ENCODE results near the gene ETAA1. TPM values are rescaled to one million over a fixed set of nuclear protein-coding genes. Genes with fewer than 3 reads are reported as not detected.

ETAA1 gene
- total and polyA plus RNA-seq, 2 of the 13 experiments (the other 11 are each of a cell fraction or from before 2014, with no cell fraction given), result 9.1 to 16.2 TPM

DNA sequence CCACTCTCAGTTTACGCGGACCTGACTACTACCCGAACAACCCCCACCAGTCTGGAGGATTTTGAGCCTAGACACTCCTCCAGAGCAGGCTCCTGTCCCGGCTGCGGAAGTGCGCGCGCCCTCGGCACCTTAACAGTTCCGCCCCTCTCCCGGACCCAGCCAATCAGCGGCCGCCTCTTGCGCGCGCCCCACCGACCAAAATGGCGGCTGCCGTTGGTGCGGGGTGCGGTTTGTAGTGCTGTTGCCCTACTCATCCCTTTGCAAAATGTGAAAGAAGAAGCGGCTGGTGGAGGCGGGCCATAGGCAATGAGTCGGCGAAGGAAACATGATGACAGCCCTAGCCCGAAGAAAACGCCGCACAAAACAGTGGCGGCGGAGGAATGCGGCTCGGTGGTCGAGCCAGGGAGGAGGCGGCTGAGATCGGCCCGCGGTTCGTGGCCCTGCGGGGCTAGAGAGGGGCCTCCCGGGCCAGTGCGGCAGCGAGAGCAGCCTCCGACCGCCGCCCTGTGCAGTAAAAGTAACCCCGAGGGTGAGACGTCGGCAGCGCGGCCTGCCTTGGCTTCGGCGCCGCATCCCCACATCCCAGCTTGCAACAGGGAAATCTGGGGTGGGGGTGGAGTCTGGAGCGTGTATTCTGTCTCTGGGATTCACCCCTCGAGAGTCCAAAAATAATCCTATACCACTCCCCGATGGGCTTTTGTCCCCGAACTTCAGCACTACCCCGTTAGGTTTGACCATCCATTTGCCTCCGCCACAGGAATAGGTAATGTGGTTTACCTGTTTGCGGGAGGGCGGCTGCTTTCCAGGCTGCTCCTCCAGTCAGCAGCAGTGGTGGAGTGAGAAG, at the start of gene ETAA1 (continued):
- TF ChIP-seq LCORL (IDR thresholded peaks at IDR 0.05) (no peak), LCORL (CRISPR knock-in tag; IDR thresholded peaks at IDR 0.05) (peak; percentile 47; the same call in 1 of the 2 replicates), KDM3A (CRISPR knock-in tag; IDR thresholded peaks at IDR 0.05; ENCODE audit: low read depth) (no peak), ZNF430 (CRISPR knock-in tag; IDR thresholded peaks at IDR 0.05) (no peak), TFE3 (CRISPR knock-in tag; IDR thresholded peaks at IDR 0.05) (no peak), BATF2 (CRISPR knock-in tag; IDR thresholded peaks at IDR 0.05) (no peak), TARDBP (CRISPR knock-in tag; IDR thresholded peaks at IDR 0.05) (no peak), ZSCAN25 (CRISPR knock-in tag; IDR thresholded peaks at IDR 0.05) (no peak), HMG20A (CRISPR knock-in tag; IDR thresholded peaks at IDR 0.05; ENCODE audit: borderline replicate concordance) (no peak), ZNF121 (CRISPR knock-in tag; IDR thresholded peaks at IDR 0.05) (0 out of 2 replicates have a peak, but pooled peaks have one; percentile 27), ZFP91 (CRISPR knock-in tag; IDR thresholded peaks at IDR 0.05; ENCODE audit: borderline replicate concordance) (peak; percentile 80; the same call in 1 of the 2 replicates), ERF (CRISPR knock-in tag; IDR thresholded peaks at IDR 0.05) (no peak; the same call in 1 of the 2 replicates), ZNF550 (CRISPR knock-in tag; IDR thresholded peaks at IDR 0.05; ENCODE audit: borderline replicate concordance) (no peak), SPEN (CRISPR knock-in tag; IDR thresholded peaks at IDR 0.05; ENCODE audit: low read depth) (peak; percentile 44; the same call in 1 of the 2 replicates), ZNF607 (CRISPR knock-in tag; IDR thresholded peaks at IDR 0.05; ENCODE audit: borderline replicate concordance) (0 out of 2 replicates have a peak, but pooled peaks have one; percentile 65), NR1H2 (CRISPR knock-in tag; IDR thresholded peaks at IDR 0.05; ENCODE audit: borderline replicate concordance, low read depth) (no peak), ZKSCAN1 (IDR thresholded peaks at IDR 0.05; ENCODE audit: low read length) (no peak), ZNF781 (CRISPR knock-in tag; IDR thresholded peaks at IDR 0.05; ENCODE audit: borderline replicate concordance, not compliant biosample characterization) (peak; percentile 54), RFXAP (CRISPR knock-in tag; IDR thresholded peaks at IDR 0.05; ENCODE audit: borderline replicate concordance) (no peak), ZNF572 (CRISPR knock-in tag; IDR thresholded peaks at IDR 0.05) (no peak)
- TF ChIP-seq, protein P1, sequence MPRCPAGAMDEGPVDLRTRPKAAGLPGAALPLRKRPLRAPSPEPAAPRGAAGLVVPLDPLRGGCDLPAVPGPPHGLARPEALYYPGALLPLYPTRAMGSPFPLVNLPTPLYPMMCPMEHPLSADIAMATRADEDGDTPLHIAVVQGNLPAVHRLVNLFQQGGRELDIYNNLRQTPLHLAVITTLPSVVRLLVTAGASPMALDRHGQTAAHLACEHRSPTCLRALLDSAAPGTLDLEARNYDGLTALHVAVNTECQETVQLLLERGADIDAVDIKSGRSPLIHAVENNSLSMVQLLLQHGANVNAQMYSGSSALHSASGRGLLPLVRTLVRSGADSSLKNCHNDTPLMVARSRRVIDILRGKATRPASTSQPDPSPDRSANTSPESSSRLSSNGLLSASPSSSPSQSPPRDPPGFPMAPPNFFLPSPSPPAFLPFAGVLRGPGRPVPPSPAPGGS (CRISPR knock-in tag; IDR thresholded peaks at IDR 0.05), result peak; percentile 91; the same call in 1 of the 2 replicates

Data from HepG2 (cell line).